DOHH2 (cell line): ENCODE results near the gene ABCC2.

ENCODE experiments used
- H3F3A ChIP-seq: fragments of 200-600 bp; sonication (generic), shearing (Covaris generic); 2 replicates; pipeline ENCODE4 v1.6.0; 2016; ENCODE audit warnings: antibody characterized with exemption, mild to moderate bottlenecking; ENCODE audit not compliant: control insufficient read depth, insufficient read depth
- H3K27ac ChIP-seq: fragments of 200-600 bp; sonication (generic); 2 replicates; pipeline ENCODE4 v1.5.1; 2014; ENCODE audit warnings: low read depth, mild to moderate bottlenecking, low read length, moderate library complexity
- H3K27me3 ChIP-seq: fragments of 200-600 bp; sonication (generic); 2 replicates; pipeline ENCODE4 v1.6.1; 2014; ENCODE audit warnings: mild to moderate bottlenecking, low read length, mixed read lengths; ENCODE audit not compliant: control insufficient read depth
- H3K36me3 ChIP-seq: fragments of 200-600 bp; sonication (generic); 2 replicates; pipeline ENCODE4 v1.6.1; 2014; ENCODE audit warnings: mild to moderate bottlenecking, low read length, moderate library complexity, mixed read lengths; ENCODE audit not compliant: control insufficient read depth
- H3K4me1 ChIP-seq: fragments of 200-600 bp; sonication (generic); 2 replicates; pipeline ENCODE4 v1.6.1; 2014; ENCODE audit warnings: mild to moderate bottlenecking, low read length, mixed read lengths; ENCODE audit not compliant: control insufficient read depth
- H3K4me2 ChIP-seq: fragments of 200-600 bp; sonication (generic); 2 replicates; pipeline ENCODE4 v1.6.0; 2014; ENCODE audit warnings: mild to moderate bottlenecking, low read length, moderate library complexity
- H3K4me3 ChIP-seq: fragments of 200-600 bp; sonication (generic); 2 replicates; pipeline ENCODE4 v1.5.1; 2014; ENCODE audit warnings: mild to moderate bottlenecking, low read length, mixed read lengths
- H3K79me2 ChIP-seq: fragments of 200-600 bp; sonication (generic); 2 replicates; pipeline ENCODE4 v1.6.1; 2014; ENCODE audit warnings: mild to moderate bottlenecking, low read length, mixed read lengths; ENCODE audit not compliant: control insufficient read depth
- H3K9me2 ChIP-seq: fragments of 200-600 bp; sonication (generic); replicated peaks from 2 replicates; pipeline ENCODE4 v1.6.1; 2014; ENCODE audit warnings: mild to moderate bottlenecking, low read length, mixed read lengths; ENCODE audit not compliant: control insufficient read depth
- H3K9me3 ChIP-seq: fragments of 200-600 bp; sonication (generic); 2 replicates; pipeline ENCODE4 v1.6.1; 2014; ENCODE audit warnings: antibody characterized with exemption, low read length, mixed read lengths; ENCODE audit not compliant: control insufficient read depth, insufficient read depth
- H4K20me1 ChIP-seq: fragments of 200-600 bp; sonication (generic); 2 replicates; pipeline ENCODE4 v1.6.0; 2014; ENCODE audit warnings: low read depth, mild to moderate bottlenecking, antibody characterized with exemption, low read length, moderate library complexity; ENCODE audit not compliant: control insufficient read depth, insufficient read depth
- CTCF ChIP-seq: fragments of 200-600 bp; sonication (generic); IDR thresholded peaks from one replicate; pipeline ENCODE4 v1.5.1; 2014; ENCODE audit warnings: antibody characterized with exemption, mild to moderate bottlenecking, low read depth, low read length; ENCODE audit not compliant: poor library complexity, severe bottlenecking
- EZH2phosphoT487 ChIP-seq: fragments of 200-600 bp; sonication (generic); IDR thresholded peaks from 2 replicates; pipeline ENCODE4 v1.6.1; 2017; ENCODE audit warnings: borderline replicate concordance, mild to moderate bottlenecking, antibody characterized with exemption, low read length, moderate library complexity, mixed read lengths

Gene ABCC2

GRCh38 chr10:99869581-99870122, 87.2 kb downstream of the ABCC2 start:
- Histone ChIP-seq H3K4me2 (peak overlapping the region; percentile 50), H3K9me2 (no peaks in the 10 kb centered on the region), H3K79me2 (no peaks in the 10 kb centered on the region), H3F3A (0 out of 2 replicates have a peak, but pooled peaks cover 3% of the 10 kb centered on the region), H3K36me3 (no peaks in the 10 kb centered on the region), H3K27ac (no peak overlapping the region), H3K4me3 (peak overlapping the region; percentile 36; the same call in 1 of the 2 replicates), H3K9me3 (no peaks in the 10 kb centered on the region), H3K27me3 (no peaks in the 10 kb centered on the region), H4K20me1 (no peaks in the 10 kb centered on the region), H3K4me1 (peaks cover 13% of the 10 kb centered on the region)
- no peak for TF ChIP-seq CTCF
- no peak for TF ChIP-seq EZH2phosphoT487

GRCh38 chr10:99870123-99870730, 87.8 kb downstream of the ABCC2 start:
- no peak for TF ChIP-seq CTCF
- TF ChIP-seq EZH2phosphoT487: no peak
- H3K9me2 ChIP-seq: no peaks in the 10 kb centered on the region
- H3K79me2 ChIP-seq: no peaks in the 10 kb centered on the region
- H3K4me1 ChIP-seq: peaks cover 13% of the 10 kb centered on the region
- H3K4me3 ChIP-seq: peak overlapping the region; percentile 36; the same call in 1 of the 2 replicates
- no peaks in the 10 kb centered on the region for H3K27me3 ChIP-seq
- no peaks in the 10 kb centered on the region for H4K20me1 ChIP-seq
- H3K36me3 ChIP-seq: no peaks in the 10 kb centered on the region
- no peaks in the 10 kb centered on the region for H3K9me3 ChIP-seq
- H3K27ac ChIP-seq: no peak overlapping the region
- peak overlapping the region; percentile 50 for H3K4me2 ChIP-seq
- H3F3A ChIP-seq: 0 out of 2 replicates have a peak, but pooled peaks cover 3% of the 10 kb centered on the region

- no peaks in the 10 kb centered on the region for H3K27me3 ChIP-seq
- peaks cover 13% of the 10 kb centered on the region for H3K4me1 ChIP-seq
- no peaks in the 10 kb centered on the region for H3K79me2 ChIP-seq
- H3K4me3 ChIP-seq: no peak overlapping the region
- no peak overlapping the region for H3K4me2 ChIP-seq
- TF ChIP-seq CTCF (no peak), EZH2phosphoT487 (no peak)
- peaks cover 21% of the 10 kb centered on the region for H3K36me3 ChIP-seq
- no peaks in the 10 kb centered on the region for H3K9me3 ChIP-seq
- no peaks in the 10 kb centered on the region for H3K9me2 ChIP-seq
- H3K27ac ChIP-seq: no peak overlapping the region
- H3F3A ChIP-seq: 0 out of 2 replicates have a peak, but pooled peaks cover 3% of the 10 kb centered on the region
- H4K20me1 ChIP-seq: no peaks in the 10 kb centered on the region
These were observed 90.1 kb downstream of the ABCC2 start for GRCh38 chr10:99872367-99873162.
